Suprapubic skin (tissue), 4 donors: ENCODE data around the gene ASS1. TPM values are rescaled to one million over a fixed set of nuclear protein-coding genes. Genes with fewer than 3 reads are reported as not detected.

Source experiments
- DNase-seq, 2 donors: peaks; one replicate each; pipeline ENCODE4 v3.0.0-alpha.2; 2019; ENCODE audit warnings: low spot score in 2 of 2
- H3K27ac ChIP-seq: fragments of 200-600 bp; sonication (generic); one replicate; pipeline ENCODE4 v1.5.1; 2019
- H3K27me3 ChIP-seq: fragments of 200-600 bp; sonication (generic); one replicate; pipeline ENCODE4 v1.5.1; 2019
- H3K36me3 ChIP-seq: fragments of 200-600 bp; sonication (generic); one replicate; pipeline ENCODE4 v1.5.1; 2019
- H3K4me1 ChIP-seq: fragments of 200-600 bp; sonication (generic); one replicate; pipeline ENCODE4 v1.5.1; 2019
- H3K4me3 ChIP-seq: fragments of 200-600 bp; sonication (generic); one replicate; pipeline ENCODE4 v1.5.1; 2019; ENCODE audit warnings: mild to moderate bottlenecking
- H3K9me3 ChIP-seq: fragments of 200-600 bp; sonication (generic); one replicate; pipeline ENCODE4 v1.5.1; 2019
- CTCF ChIP-seq, 2 donors: fragments of 200-600 bp in 1 of 2; fragments of 450-650 bp in 1 of 2; sonication (generic) in 1 of 2; IDR thresholded peaks; one replicate each; pipeline ENCODE4 v1.5.1; 2016 to 2019; ENCODE audit warnings: antibody characterized with exemption in 2 of 2, mild to moderate bottlenecking in 1 of 2, moderate library complexity in 1 of 2
- EP300 ChIP-seq: sonication (generic); formaldehyde crosslinking; IDR thresholded peaks from one replicate; pipeline ENCODE4 v1.6.1; 2017; ENCODE audit warnings: antibody characterized with exemption
- POLR2A ChIP-seq, 2 donors: fragments of 450-650 bp; IDR thresholded peaks; one replicate each; pipeline ENCODE4 v1.6.1; 2017; ENCODE audit warnings: antibody characterized with exemption in 2 of 2, mild to moderate bottlenecking in 2 of 2, moderate library complexity in 2 of 2
- POLR2AphosphoS5 ChIP-seq, 3 donors: sonication (generic); formaldehyde crosslinking; IDR thresholded peaks; one replicate each; pipeline ENCODE4 v1.6.1; 2017; ENCODE audit warnings: antibody characterized with exemption in 3 of 3
- WGBS: methylation state at CpG from one replicate; pipeline ENCODE4 v1.1.5; 2018; 5-methylcytosine and 5-hydroxymethylcytosine counted together
- total RNA-seq, 4 donors: library from RNA; depleted of rRNA; stranded (reverse); fragments of >200 nt; gene quantifications; one replicate each; pipeline ENCODE4 v1.1.0, GENCODE V29; 2016

The ASS1 gene
- total RNA-seq, 4 donors from 2014 or later, result 107 to 225 (median 163) TPM

- TF ChIP-seq POLR2AphosphoS5 (IDR thresholded peaks at IDR 0.05), result no peak
- no peak for TF ChIP-seq POLR2A (IDR thresholded peaks at IDR 0.05)
- TF ChIP-seq CTCF (IDR thresholded peaks at IDR 0.05), result no peak
- no peak for TF ChIP-seq EP300
- Histone ChIP-seq H3K36me3 (no peaks in the 10 kb centered on the region), H3K9me3 (no peaks in the 10 kb centered on the region), H3K27me3 (peaks cover 21% of the 10 kb centered on the region), H3K4me3 (no peak overlapping the region), H3K27ac (no peak overlapping the region), H3K4me1 (peaks cover 15% of the 10 kb centered on the region)
- 89% methylated on average over 14 of the region's 24 CpGs for WGBS
- peak in 1 of 2 donors; percentile 55 for DNase-seq
Measured at GRCh38 chr9:130424595-130425454, 19.9 kb upstream of the ASS1 start.

DNA sequence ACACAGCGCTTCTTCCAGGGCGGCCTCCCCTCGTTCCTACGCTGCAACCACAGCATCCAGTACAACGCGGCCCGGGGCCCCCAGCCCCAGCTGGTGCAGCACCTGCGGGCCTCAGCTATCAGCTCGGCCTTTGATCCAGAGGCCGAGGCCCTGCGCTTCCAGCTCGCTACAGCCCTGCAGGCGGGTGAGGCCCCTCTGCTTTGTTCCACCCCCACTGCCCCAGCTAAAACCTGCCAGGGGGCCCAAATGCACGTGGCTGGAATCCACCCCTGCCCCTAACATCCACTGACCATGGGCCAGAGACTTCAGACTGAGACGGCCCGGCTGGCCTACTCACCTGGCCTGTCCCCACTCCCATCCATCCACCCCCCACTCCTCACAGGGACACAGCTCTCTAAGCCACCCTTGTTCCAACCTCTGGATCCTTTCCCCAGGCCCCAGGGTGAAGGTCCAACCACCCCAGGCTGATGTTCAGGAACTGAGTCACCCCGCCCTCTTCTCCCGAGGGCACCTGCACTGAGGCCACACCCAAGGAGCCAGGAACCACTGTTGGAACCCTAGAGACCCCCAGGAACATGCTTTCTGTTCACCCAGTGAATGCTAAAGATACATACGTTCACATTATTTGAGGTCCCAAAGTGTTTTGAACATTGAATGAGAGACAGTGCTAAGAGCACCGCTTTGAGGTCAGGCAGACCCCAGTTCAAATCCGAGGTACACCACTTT lies 18.9 kb upstream of the ASS1 start:
- 76% methylated on average over 19 of the region's 21 CpGs for WGBS
- Histone ChIP-seq H3K4me3 (no peak overlapping the region), H3K9me3 (no peaks in the 10 kb centered on the region), H3K4me1 (peaks cover 15% of the 10 kb centered on the region), H3K27ac (no peak overlapping the region), H3K27me3 (peaks cover 27% of the 10 kb centered on the region), H3K36me3 (no peaks in the 10 kb centered on the region)
- no peak for DNase-seq
- TF ChIP-seq CTCF (IDR thresholded peaks at IDR 0.05) (no peak), EP300 (no peak), POLR2AphosphoS5 (IDR thresholded peaks at IDR 0.05) (no peak), POLR2A (IDR thresholded peaks at IDR 0.05) (no peak)

DNA sequence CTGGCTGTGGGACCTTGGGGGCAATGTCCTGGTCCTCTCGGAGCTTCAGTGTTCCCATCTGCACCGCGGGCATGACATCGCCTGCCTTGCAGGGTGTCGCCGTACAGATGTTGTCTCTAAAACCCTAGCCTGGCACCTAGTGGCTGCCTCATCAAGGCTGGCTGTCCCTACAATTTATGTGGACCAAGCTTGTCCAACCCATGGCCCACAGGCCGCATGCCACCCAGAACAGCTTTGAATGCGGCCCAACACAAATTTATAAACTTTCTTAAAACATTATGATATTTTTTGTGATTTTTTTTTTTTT lies 18.3 kb upstream of the ASS1 start:
- Histone ChIP-seq H3K9me3 (no peaks in the 10 kb centered on the region), H3K27ac (no peak overlapping the region), H3K4me1 (peaks cover 15% of the 10 kb centered on the region), H3K4me3 (no peak overlapping the region), H3K27me3 (peaks cover 32% of the 10 kb centered on the region), H3K36me3 (no peaks in the 10 kb centered on the region)
- no peak for TF ChIP-seq CTCF (IDR thresholded peaks at IDR 0.05)
- no peak for TF ChIP-seq EP300
- TF ChIP-seq POLR2AphosphoS5 (IDR thresholded peaks at IDR 0.05), result no peak
- TF ChIP-seq POLR2A (IDR thresholded peaks at IDR 0.05), result no peak
- 70% methylated on average over 8 of the region's 8 CpGs for WGBS
- DNase-seq, result no peak

DNA sequence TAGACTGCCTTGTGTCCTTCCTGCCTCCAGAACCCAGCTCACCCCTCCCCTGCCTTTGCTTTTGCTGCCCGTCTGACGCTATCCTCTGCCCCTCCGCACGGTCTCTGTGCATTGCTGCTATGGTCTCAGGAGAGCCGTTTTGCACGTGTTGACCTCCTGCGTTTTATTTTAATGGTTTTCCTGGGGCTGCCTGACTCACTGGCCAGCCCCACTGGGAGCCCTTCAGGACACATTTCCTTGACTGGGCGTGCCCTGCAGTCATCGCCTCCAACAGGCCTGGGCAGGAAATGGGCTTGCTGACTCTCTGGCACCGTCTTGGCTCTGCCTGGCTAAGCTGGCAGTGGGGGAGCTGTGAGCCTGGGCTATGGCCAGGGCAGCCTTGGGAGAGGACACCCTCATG lies 17.9 kb upstream of the ASS1 start:
- WGBS, result 29% methylated on average over 10 of the region's 10 CpGs
- peak in 1 of 2 donors; percentile 60 for DNase-seq
- no peak overlapping the region for H3K27ac ChIP-seq
- H3K4me1 ChIP-seq, result peaks cover 17% of the 10 kb centered on the region
- H3K36me3 ChIP-seq, result no peaks in the 10 kb centered on the region
- H3K9me3 ChIP-seq, result no peaks in the 10 kb centered on the region
- TF ChIP-seq CTCF (IDR thresholded peaks at IDR 0.05) (no peak), EP300 (no peak), POLR2A (IDR thresholded peaks at IDR 0.05) (no peak), POLR2AphosphoS5 (IDR thresholded peaks at IDR 0.05) (no peak)
- no peak overlapping the region for H3K4me3 ChIP-seq
- peaks cover 29% of the 10 kb centered on the region for H3K27me3 ChIP-seq

GRCh38 chr9:130427326-130427725 lies 17.4 kb upstream of the ASS1 start:
- Histone ChIP-seq H3K4me1 (peaks cover 21% of the 10 kb centered on the region), H3K27ac (no peak overlapping the region), H3K9me3 (no peaks in the 10 kb centered on the region), H3K36me3 (no peaks in the 10 kb centered on the region), H3K4me3 (no peak overlapping the region), H3K27me3 (peaks cover 28% of the 10 kb centered on the region)
- 75% methylated on average over 7 of the region's 12 CpGs for WGBS
- DNase-seq, result no peak
- TF ChIP-seq POLR2AphosphoS5 (IDR thresholded peaks at IDR 0.05) (no peak), POLR2A (IDR thresholded peaks at IDR 0.05) (no peak), CTCF (IDR thresholded peaks at IDR 0.05) (no peak), EP300 (no peak)
